ENCODE data around the gene SNAP25.

Gene SNAP25

GRCh38 chr20:10264166-10264558 is 45.5 kb downstream of the SNAP25 start:
- no peak for DNase-seq

DNA sequence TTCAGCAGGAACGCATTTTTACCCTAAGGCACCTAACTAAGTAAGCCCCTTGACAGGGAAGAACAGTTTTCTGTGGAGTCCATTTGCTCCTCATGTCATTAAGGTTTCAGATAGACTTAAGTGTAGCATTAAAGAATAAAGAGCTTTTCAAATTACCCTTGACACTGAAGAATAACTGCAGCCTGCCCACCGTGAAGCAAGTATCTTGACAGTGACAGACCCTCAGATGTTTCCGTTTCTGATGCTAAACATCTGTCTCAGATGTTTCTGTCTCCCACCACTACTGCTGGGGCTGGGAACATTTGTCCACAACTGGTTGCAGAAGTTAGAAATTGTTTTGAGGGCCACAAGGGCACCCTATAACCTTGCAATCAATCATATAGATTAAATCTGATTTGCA is 50.0 kb downstream of the SNAP25 start:
- DNase-seq, result no peak

DNA sequence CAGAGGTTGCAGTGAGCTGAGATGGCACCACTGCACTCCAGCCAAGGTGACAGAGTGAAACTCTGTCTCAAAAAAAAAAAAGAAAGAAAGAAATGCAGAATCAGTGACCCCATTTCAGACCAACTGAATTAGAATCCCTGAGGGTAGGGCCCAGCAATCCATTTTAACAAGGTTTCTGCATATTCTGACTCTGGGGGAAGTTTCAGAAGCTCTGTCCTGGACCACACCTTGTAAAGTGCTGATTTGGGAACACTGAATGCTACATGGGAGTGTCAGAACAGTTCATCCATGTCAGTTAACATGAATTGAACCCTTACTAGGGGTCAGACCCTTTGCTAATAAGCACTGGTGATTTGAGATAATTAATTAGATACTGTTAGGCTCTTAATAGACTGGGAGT is 52.0 kb downstream of the SNAP25 start:
- no peak for DNase-seq

- no peak for DNase-seq
These were observed 53.0 kb downstream of the SNAP25 start for GRCh38 chr20:10271494-10272219.

DNA sequence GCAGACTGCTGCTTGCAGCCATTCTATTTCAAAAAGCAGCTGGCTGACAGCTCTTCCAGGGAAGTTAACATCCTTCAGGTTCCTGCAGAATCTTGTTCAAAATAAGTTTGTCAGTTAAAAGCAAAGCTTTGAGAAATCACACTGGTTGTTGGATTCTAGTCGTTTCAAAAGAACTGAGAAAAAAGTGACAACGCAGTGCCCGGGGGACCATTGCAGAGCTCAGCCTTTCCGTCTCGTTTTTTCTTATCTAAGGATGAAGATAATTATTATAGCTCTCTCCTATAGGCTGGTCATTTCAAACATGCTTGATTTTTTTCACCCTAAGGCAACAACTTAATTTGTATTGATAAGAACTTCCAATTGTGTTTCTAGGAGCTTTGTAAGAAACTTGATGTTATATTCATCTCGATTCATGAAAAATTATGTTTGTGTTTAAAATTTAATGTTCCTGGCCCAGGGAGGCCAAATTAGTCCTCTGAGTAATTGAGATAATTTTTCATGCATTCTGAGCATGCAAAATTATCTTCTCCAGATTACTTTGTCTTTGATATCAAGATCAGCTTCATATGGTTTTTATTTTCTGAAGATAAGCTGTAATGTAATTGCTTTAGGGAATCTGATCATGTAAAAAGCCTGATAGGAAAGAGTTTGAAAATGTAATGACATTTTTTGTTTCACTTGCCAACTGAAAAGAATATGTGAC is 58.4 kb downstream of the SNAP25 start:
- no peak for DNase-seq

GRCh38 chr20:10277616-10278015 is 59.0 kb downstream of the SNAP25 start:
- no peak for DNase-seq

- DNase-seq, result no peak
These were observed 59.8 kb downstream of the SNAP25 start for GRCh38 chr20:10278412-10278811.

- DNase-seq, result no peak
These were observed 61.6 kb downstream of the SNAP25 start for GRCh38 chr20:10280018-10280908.

DNA sequence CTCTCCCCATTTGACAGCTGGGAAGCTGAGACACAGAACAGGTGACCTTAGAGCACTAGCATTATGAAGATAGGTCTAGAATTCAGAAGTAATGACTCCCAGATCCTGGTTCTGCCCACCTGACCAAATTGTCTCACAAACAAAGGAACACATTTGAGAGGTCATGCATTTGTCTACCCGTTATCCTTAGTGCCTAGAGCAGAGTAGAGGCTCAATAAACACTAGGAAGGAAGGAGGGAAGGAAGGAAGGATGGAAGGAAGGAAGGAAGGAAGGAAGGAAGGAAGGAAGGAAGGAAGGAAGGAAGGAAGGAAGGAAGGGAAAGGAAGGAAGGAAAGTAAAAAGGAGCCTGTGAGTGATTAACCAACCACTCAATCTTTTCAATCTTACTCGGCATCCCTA is 63.3 kb downstream of the SNAP25 start:
- DNase-seq, result no peak

DNA sequence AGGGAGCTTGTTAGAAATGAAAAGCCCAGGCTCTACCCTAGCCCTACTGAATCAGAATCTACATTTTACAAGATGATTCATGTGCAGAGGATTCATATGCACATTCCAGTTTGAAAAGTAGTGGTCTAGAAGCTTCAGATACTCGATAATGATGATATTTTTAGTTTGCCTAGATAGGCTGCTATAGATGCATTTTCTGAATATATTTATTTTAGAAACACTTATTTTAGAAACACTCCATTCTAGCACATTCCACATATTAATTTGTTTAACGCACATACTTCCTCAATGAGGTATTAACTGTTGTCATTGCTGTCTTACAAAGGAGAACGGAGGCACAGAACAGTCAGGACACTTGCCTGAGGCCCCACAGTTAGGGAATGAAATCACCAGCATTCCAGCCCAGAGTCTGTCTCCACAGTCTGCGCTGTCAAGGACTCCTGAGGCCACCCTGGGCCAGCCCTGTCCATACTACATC is 64.4 kb downstream of the SNAP25 start:
- no peak for DNase-seq

DNA sequence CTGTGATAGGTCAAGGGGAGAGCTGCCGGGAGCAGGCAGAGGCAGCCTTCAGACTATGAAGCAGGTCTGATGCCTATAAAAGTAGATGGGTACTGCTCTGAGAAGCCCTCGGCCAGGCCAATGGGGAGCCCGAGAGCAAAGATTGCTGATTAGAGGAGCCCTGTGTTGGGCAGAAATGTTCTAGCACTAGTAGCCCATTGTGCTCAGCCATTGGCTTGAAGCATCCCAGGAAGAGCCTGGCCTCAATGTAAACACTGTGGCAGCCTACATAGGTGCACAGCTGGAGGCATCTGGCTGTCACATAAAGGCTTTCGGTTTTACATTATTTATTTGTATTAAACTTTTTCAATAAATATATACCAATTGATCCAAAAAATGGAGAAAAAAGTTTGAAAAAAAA is 67.7 kb downstream of the SNAP25 start:
- DNase-seq, result no peak

DNA sequence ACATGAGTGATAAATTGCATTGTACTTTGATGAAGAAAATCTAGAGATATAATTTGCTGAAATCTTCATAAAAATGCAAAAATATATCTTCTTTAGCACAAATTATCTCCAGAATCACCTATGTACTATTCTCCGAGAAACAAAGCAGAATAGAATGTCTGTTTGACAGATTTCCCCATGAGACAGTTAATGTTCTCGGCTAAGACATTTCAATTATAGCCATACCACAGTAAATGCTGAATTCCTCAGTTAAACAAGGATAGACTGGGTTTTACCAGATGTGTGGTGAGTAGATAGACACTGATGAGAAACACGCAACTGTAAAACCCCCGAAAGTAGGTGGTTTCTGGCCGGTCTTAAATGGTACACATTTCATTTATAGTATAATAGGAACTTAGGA is 69.8 kb downstream of the SNAP25 start:
- DNase-seq, result no peak

GRCh38 chr20:10288954-10289646 is 70.5 kb downstream of the SNAP25 start:
- no peak for DNase-seq

DNA sequence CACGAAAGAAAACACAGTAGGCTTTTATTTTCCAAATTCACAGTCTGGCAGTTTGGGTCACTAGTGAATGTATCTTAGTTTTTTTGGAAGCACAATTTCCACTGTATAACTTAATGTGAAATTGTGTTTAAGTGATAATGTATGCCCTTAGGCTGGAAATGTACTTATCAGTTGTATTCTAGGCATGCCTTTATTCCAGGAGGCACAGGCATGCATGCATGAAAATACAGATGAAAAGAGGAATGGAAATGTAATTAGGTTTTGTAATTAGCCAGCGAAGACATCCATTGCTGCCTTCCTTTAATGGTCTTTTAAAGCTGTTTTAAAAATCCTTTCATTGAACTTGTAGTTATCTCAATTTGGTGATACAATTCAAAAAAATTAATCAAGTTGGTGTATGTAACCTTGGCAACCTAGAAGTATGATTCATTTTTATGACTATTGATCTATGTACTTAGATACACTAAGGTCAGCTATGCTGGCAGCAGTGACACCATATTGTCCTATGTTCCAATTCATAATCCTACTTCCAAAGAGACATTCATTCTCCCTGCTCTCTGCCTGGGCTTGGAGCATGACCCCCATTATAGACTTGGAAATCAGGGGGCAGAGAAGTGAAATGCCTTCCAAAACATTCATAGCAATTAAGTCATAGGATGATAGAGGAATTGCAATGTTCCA is 73.1 kb downstream of the SNAP25 start:
- DNase-seq, result no peak

GRCh38 chr20:10297223-10297622 is 78.6 kb downstream of the SNAP25 start:
- no peak for DNase-seq

DNA sequence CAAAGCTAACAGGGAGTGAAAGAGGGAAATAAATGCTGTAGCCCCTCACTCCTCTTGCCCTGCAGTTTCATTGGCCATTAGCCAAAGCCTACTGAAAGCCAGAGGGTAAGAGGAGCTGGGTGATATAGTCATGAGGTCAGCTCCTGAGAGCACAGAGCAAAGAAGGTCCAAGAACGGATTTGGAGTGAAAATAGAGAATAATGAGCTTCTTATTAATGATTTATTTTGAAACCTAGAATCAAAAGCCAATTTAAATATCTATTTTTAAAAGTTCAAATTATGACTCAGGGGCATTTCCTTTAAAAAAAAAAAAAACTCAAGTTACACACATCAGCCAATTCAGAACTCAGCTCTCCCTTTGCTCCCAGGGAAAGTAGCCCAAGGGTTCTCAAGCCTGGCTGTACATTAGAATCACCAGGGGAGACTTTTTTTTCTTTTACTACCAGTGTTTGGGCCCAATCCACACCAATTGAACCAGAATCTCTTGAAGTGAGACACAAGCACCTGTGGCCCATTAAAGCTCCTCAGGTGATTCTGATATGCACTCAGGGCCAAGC is 79.1 kb downstream of the SNAP25 start:
- no peak for DNase-seq

- no peak for DNase-seq
These were observed 82.2 kb downstream of the SNAP25 start for GRCh38 chr20:10300582-10301446.

DNA sequence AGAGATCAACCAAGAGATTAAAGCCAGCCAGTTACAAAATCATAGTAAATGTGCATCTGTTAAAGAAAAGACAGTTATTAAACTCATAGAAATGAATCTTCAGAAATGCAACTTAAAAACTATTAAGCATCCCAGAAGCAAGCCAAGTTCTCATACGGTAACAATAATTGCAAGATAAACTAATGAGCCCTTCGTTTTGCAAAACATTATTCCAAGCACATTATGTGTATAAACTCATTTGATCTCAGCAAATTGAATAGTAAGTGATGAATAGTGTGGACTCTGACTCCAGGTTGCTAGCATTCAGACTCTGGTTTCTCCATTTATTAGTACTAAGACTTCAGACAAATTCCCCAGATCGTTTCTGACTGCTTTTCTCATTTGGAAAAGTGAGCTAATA is 85.2 kb downstream of the SNAP25 start:
- DNase-seq, result no peak

DNA sequence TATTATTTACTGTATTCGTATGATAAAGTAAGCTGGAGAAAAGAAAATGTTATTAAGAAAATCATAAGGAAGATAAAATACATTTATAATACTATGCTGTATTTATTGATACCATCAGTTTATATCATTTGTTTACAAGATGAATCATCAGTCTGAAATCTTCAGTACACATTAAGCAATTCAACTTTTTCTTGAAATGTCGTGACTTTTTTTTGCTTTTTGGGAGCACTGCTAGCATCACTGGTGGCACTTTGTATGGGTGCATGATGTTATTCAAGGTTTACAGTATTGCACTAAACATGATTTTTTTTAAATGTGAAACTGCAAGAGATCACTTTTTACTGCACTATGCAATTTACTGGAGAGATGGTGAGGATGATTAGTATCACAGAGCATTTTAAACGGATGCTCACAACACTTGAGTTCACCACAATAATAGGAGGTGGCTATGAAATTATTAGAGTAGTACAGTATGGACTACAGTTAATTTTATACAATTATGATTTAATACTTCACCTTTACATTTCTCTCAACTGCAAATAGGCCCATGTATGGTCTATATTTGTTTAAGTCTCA is 85.9 kb downstream of the SNAP25 start:
- no peak for DNase-seq
